H9 (cell line): ENCODE results near the gene MPPE1. TPM values are rescaled to one million over a fixed set of nuclear protein-coding genes. Genes with fewer than 3 reads are reported as not detected.

Experiments
- DNase-seq: peaks from one replicate; pipeline ENCODE4 v3.0.0-alpha.2; 2017
- H2AFZ ChIP-seq: one replicate; pipeline ENCODE4 v1.6.1; 2013; ENCODE audit warnings: mild to moderate bottlenecking, low read length, control low read depth, moderate library complexity
- H2AK5ac ChIP-seq: 2 replicates; pipeline ENCODE4 v1.6.1; 2013; ENCODE audit warnings: low read length, control low read depth, mixed read lengths; ENCODE audit not compliant: insufficient read length
- H2BK120ac ChIP-seq: one replicate; pipeline ENCODE4 v1.6.1; 2013; ENCODE audit warnings: low read depth, mild to moderate bottlenecking, low read length, control low read depth, inconsistent platforms; ENCODE audit not compliant: poor library complexity, severe bottlenecking
- H2BK12ac ChIP-seq: 2 replicates; pipeline ENCODE4 v1.6.1; 2013; ENCODE audit warnings: low read length, control low read depth, mixed read lengths, low read depth; ENCODE audit not compliant: insufficient read length
- H2BK15ac ChIP-seq: 2 replicates; pipeline ENCODE4 v1.6.1; 2013; ENCODE audit warnings: low read depth, low read length, control low read depth
- H2BK20ac ChIP-seq: one replicate; pipeline ENCODE4 v1.6.1; 2013; ENCODE audit warnings: low read depth, mild to moderate bottlenecking, low read length, control low read depth, inconsistent platforms; ENCODE audit not compliant: poor library complexity, severe bottlenecking
- H2BK5ac ChIP-seq: 2 replicates; pipeline ENCODE4 v1.6.1; 2013; ENCODE audit warnings: low read length, control low read depth, mixed read lengths; ENCODE audit not compliant: insufficient read length
- H3K14ac ChIP-seq: 2 replicates; pipeline ENCODE4 v1.6.1; 2013; ENCODE audit warnings: low read length, control low read depth; ENCODE audit not compliant: insufficient read depth
- H3K18ac ChIP-seq: 2 replicates; pipeline ENCODE4 v1.6.1; 2013; ENCODE audit warnings: low read depth, mild to moderate bottlenecking, mixed read lengths, low read length, control low read depth; ENCODE audit not compliant: insufficient read length
- H3K23ac ChIP-seq: 2 replicates; pipeline ENCODE4 v1.6.1; 2013; ENCODE audit warnings: low read length, control low read depth, mixed read lengths, low read depth; ENCODE audit not compliant: insufficient read length
- H3K23me2 ChIP-seq: 2 replicates; pipeline ENCODE4 v1.6.1; 2013; ENCODE audit warnings: low read depth, mild to moderate bottlenecking, mixed read lengths, low read length, control low read depth; ENCODE audit not compliant: insufficient read length, poor library complexity, severe bottlenecking
- H3K27ac ChIP-seq: 2 replicates; pipeline ENCODE4 v1.5.1; 2013; ENCODE audit warnings: low read length, control low read depth, mixed read lengths, low read depth; ENCODE audit not compliant: insufficient read length
- H3K27me3 ChIP-seq: 2 replicates; pipeline ENCODE4 v1.6.1; 2013; ENCODE audit warnings: low read length, control low read depth, inconsistent platforms; ENCODE audit not compliant: insufficient read depth
- H3K4ac ChIP-seq: 2 replicates; pipeline ENCODE4 v1.6.1; 2013; ENCODE audit warnings: low read depth, mild to moderate bottlenecking, control low read depth, inconsistent platforms, low read length, moderate library complexity
- H3K4me1 ChIP-seq: 2 replicates; pipeline ENCODE4 v1.6.1; 2013; ENCODE audit warnings: low read length, control low read depth, inconsistent platforms; ENCODE audit not compliant: insufficient read depth
- H3K4me2 ChIP-seq: 2 replicates; pipeline ENCODE4 v1.6.1; 2013; ENCODE audit warnings: low read length, control low read depth, mixed read lengths; ENCODE audit not compliant: insufficient read length, insufficient read depth
- H3K56ac ChIP-seq: 2 replicates; pipeline ENCODE4 v1.6.1; 2013; ENCODE audit warnings: low read depth, mild to moderate bottlenecking, mixed read lengths, low read length, control low read depth; ENCODE audit not compliant: insufficient read length
- H3K79me1 ChIP-seq: 2 replicates; pipeline ENCODE4 v1.6.1; 2013; ENCODE audit warnings: low read depth, mild to moderate bottlenecking, moderate library complexity, low read length, control low read depth, inconsistent platforms; ENCODE audit not compliant: insufficient read depth, poor library complexity, severe bottlenecking
- H3K79me2 ChIP-seq: 2 replicates; pipeline ENCODE4 v1.6.1; 2013; ENCODE audit warnings: low read length, control low read depth, inconsistent platforms; ENCODE audit not compliant: insufficient read depth
- H3K9ac ChIP-seq: 2 replicates; pipeline ENCODE4 v1.6.1; 2013; ENCODE audit warnings: low read length, control low read depth, mixed read lengths; ENCODE audit not compliant: insufficient read length; ENCODE audit errors: extremely low read depth
- H3K9me3 ChIP-seq: one replicate; pipeline ENCODE4 v1.6.1; 2013; ENCODE audit warnings: low read depth, low read length, inconsistent platforms; ENCODE audit not compliant: control insufficient read depth
- H3T11ph ChIP-seq: one replicate; pipeline ENCODE4 v1.6.1; 2013; ENCODE audit warnings: mild to moderate bottlenecking, low read length, control low read depth, inconsistent platforms
- H4K20me1 ChIP-seq: one replicate; pipeline ENCODE4 v1.6.1; 2013; ENCODE audit not compliant: control insufficient read depth, insufficient read length, insufficient read depth
- H4K5ac ChIP-seq: 2 replicates; pipeline ENCODE4 v1.6.1; 2013; ENCODE audit warnings: low read depth, mild to moderate bottlenecking, mixed read lengths, low read length, control low read depth; ENCODE audit not compliant: insufficient read length
- H4K8ac ChIP-seq: replicated peaks from 2 replicates; pipeline ENCODE4 v1.6.1; 2013; ENCODE audit warnings: low read length, control low read depth, mixed read lengths, low read depth; ENCODE audit not compliant: insufficient read length
- H4K91ac ChIP-seq: 2 replicates; pipeline ENCODE4 v1.6.1; 2013; ENCODE audit warnings: low read depth, mild to moderate bottlenecking, moderate library complexity, mixed read lengths, low read length, control low read depth; ENCODE audit not compliant: insufficient read length
- H3K27ac Mint-ChIP-seq, 3 experiments: 2 replicates in 2 of 3; 3 replicates in 1 of 3; pipeline ENCODE4 v1.8.0; 2020 to 2021; ENCODE audit warnings: mixed read lengths in 3 of 3, mild to moderate bottlenecking in 1 of 3, moderate library complexity in 1 of 3
- H3K27me3 Mint-ChIP-seq: 2 replicates; pipeline ENCODE4 v1.8.0; 2021; ENCODE audit warnings: low read depth, mild to moderate bottlenecking, moderate library complexity, mixed read lengths
- H3K36me3 Mint-ChIP-seq, 3 experiments: 2 replicates in 2 of 3; 3 replicates in 1 of 3; pipeline ENCODE4 v1.8.0; 2020 to 2021; ENCODE audit warnings: low read depth in 3 of 3, mixed read lengths in 3 of 3; ENCODE audit not compliant: insufficient read depth in 1 of 3
- H3K4me1 Mint-ChIP-seq, 2 experiments: 2 replicates each; pipeline ENCODE4 v1.8.0; 2020; ENCODE audit warnings: mixed read lengths in 2 of 2
- H3K4me3 Mint-ChIP-seq, 2 experiments: 2 replicates in 1 of 2; 3 replicates in 1 of 2; pipeline ENCODE4 v1.8.0; 2020 to 2021; ENCODE audit warnings: mild to moderate bottlenecking in 2 of 2, mixed read lengths in 2 of 2, moderate library complexity in 1 of 2
- H3K9me3 Mint-ChIP-seq, 2 experiments: 2 replicates in 1 of 2; 3 replicates in 1 of 2; pipeline ENCODE4 v1.8.0; 2020; ENCODE audit warnings: mild to moderate bottlenecking in 2 of 2, mixed read lengths in 2 of 2, moderate library complexity in 1 of 2
- whole genome bisulfite sequencing: extraction: QIAGEN DNeasy Blood & Tissue Kit; methylation state at CpG from one replicate; pipeline ENCODE4 v1.1.7; 2013; ENCODE audit warnings: missing lambda C conversion rate, low lambda C conversion rate, mixed read lengths; ENCODE audit not compliant: insufficient read length; ENCODE audit errors: extremely low coverage; 5-methylcytosine and 5-hydroxymethylcytosine counted together
- total RNA-seq: library from RNA; stranded (reverse); gene quantifications from 2 replicates; pipeline ENCODE4 v1.2.1, GENCODE V29; 2021
- TF ChIP-seq, protein P1 (sequence below): fragments of 200-600 bp; sonication (generic); conservative IDR thresholded peaks from 3 replicates; pipeline ENCODE4 v1.8.0; 2021; ENCODE audit warnings: antibody characterized with exemption, mild to moderate bottlenecking

The MPPE1 gene
- total RNA-seq, 1 experiment from 2014 or later, result 13.2 TPM

DNA sequence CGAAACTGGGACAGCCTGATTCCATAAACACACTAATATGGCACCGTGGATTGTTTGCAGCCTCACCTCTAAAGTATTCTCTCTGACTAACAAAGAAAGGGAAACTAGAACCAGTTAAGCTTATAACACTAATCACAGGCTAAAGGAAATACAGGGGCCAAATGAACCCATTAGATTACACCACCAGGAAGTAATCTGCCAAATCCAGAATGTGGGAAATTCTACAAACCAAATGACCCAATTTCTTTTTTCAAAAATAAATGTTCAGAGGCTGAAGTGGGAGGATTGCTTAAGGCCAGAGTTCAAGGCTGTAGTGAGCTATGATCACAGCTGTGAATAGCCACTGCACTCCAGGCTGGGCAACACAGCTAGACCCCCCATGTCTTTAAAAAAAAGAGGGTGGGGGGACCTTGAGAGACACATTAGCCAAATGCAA is 1.5 kb upstream of the MPPE1 start:
- H3K56ac ChIP-seq, result no peak overlapping the region
- no peaks in the 10 kb centered on the region for H3K79me2 ChIP-seq
- no peak overlapping the region for H3K18ac ChIP-seq
- no peak overlapping the region for H3K9ac ChIP-seq
- no peak for DNase-seq
- Mint-ChIP-seq H3K36me3 (no peaks in the 10 kb centered on the region; a peak in 1 of 7 replicates), H3K27ac (no peak overlapping the region), H3K4me3 (peak overlapping the region in 1 of 2 experiments; percentile 71; a peak in 2 of 5 replicates), H3K9me3 (no peaks in the 10 kb centered on the region), H3K27me3 (no peaks in the 10 kb centered on the region; the same call in 1 of the 2 replicates), H3K4me1 (peaks cover 24 to 32% of the 10 kb centered on the region in 2 experiments)
- H4K8ac ChIP-seq, result no peak overlapping the region
- H3T11ph ChIP-seq, result no peak overlapping the region
- H3K79me1 ChIP-seq, result no peaks in the 10 kb centered on the region
- H3K14ac ChIP-seq, result no peak overlapping the region
- no peak overlapping the region for H4K5ac ChIP-seq
- no peak overlapping the region for H2AFZ ChIP-seq
- TF ChIP-seq, protein P1, sequence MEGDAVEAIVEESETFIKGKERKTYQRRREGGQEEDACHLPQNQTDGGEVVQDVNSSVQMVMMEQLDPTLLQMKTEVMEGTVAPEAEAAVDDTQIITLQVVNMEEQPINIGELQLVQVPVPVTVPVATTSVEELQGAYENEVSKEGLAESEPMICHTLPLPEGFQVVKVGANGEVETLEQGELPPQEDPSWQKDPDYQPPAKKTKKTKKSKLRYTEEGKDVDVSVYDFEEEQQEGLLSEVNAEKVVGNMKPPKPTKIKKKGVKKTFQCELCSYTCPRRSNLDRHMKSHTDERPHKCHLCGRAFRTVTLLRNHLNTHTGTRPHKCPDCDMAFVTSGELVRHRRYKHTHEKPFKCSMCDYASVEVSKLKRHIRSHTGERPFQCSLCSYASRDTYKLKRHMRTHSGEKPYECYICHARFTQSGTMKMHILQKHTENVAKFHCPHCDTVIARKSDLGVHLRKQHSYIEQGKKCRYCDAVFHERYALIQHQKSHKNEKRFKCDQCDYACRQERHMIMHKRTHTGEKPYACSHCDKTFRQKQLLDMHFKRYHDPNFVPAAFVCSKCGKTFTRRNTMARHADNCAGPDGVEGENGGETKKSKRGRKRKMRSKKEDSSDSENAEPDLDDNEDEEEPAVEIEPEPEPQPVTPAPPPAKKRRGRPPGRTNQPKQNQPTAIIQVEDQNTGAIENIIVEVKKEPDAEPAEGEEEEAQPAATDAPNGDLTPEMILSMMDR, result no peak
- WGBS, result no CpG with 5 or more reads among the region's 2 CpGs
- H3K4me2 ChIP-seq, result no peak overlapping the region
- H2BK120ac ChIP-seq, result no peak overlapping the region
- H2AK5ac ChIP-seq, result no peak overlapping the region
- no peak overlapping the region for H3K4ac ChIP-seq
- H3K4me1 ChIP-seq, result peaks cover 4% of the 10 kb centered on the region
- peaks cover 4% of the 10 kb centered on the region for H3K23me2 ChIP-seq
- H2BK15ac ChIP-seq, result no peak overlapping the region
- no peaks in the 10 kb centered on the region for H3K27me3 ChIP-seq
- no peaks in the 10 kb centered on the region for H4K20me1 ChIP-seq
- H3K9me3 ChIP-seq, result no peaks in the 10 kb centered on the region
- H2BK5ac ChIP-seq, result no peak overlapping the region
- no peak overlapping the region for H3K23ac ChIP-seq
- H2BK12ac ChIP-seq, result no peak overlapping the region
- H2BK20ac ChIP-seq, result no peak overlapping the region
- no peak overlapping the region for H3K27ac ChIP-seq
- H4K91ac ChIP-seq, result no peak overlapping the region
